OCI-LY1 (cell line): ENCODE results near the gene ALG9.

Source experiments
- EZH2 ChIP-seq: fragments of 200-600 bp; sonication (generic), shearing (Covaris generic); IDR thresholded peaks from 2 replicates; pipeline ENCODE4 v1.8.0; 2017; ENCODE audit warnings: borderline replicate concordance, mixed run types, mild to moderate bottlenecking, antibody characterized with exemption, low read length, moderate library complexity, mixed read lengths
- TF ChIP-seq, protein P1 (sequence below): fragments of 200-600 bp; sonication (generic), shearing (Covaris generic); IDR thresholded peaks from 2 replicates; pipeline ENCODE4 v1.5.1; 2017; ENCODE audit warnings: mild to moderate bottlenecking, antibody characterized with exemption, low read length, moderate library complexity, mixed read lengths

- TF ChIP-seq, protein P1, sequence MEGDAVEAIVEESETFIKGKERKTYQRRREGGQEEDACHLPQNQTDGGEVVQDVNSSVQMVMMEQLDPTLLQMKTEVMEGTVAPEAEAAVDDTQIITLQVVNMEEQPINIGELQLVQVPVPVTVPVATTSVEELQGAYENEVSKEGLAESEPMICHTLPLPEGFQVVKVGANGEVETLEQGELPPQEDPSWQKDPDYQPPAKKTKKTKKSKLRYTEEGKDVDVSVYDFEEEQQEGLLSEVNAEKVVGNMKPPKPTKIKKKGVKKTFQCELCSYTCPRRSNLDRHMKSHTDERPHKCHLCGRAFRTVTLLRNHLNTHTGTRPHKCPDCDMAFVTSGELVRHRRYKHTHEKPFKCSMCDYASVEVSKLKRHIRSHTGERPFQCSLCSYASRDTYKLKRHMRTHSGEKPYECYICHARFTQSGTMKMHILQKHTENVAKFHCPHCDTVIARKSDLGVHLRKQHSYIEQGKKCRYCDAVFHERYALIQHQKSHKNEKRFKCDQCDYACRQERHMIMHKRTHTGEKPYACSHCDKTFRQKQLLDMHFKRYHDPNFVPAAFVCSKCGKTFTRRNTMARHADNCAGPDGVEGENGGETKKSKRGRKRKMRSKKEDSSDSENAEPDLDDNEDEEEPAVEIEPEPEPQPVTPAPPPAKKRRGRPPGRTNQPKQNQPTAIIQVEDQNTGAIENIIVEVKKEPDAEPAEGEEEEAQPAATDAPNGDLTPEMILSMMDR: no peak
- TF ChIP-seq EZH2: no peak
Observed at GRCh38 chr11:111909378-111909777, 38.0 kb upstream of the ALG9 start.
